ENCODE data around the gene CRYGS.
A peak's percentile ranks its signal among the peaks of the same experiment; 100 is the strongest.

Gene CRYGS

DNA sequence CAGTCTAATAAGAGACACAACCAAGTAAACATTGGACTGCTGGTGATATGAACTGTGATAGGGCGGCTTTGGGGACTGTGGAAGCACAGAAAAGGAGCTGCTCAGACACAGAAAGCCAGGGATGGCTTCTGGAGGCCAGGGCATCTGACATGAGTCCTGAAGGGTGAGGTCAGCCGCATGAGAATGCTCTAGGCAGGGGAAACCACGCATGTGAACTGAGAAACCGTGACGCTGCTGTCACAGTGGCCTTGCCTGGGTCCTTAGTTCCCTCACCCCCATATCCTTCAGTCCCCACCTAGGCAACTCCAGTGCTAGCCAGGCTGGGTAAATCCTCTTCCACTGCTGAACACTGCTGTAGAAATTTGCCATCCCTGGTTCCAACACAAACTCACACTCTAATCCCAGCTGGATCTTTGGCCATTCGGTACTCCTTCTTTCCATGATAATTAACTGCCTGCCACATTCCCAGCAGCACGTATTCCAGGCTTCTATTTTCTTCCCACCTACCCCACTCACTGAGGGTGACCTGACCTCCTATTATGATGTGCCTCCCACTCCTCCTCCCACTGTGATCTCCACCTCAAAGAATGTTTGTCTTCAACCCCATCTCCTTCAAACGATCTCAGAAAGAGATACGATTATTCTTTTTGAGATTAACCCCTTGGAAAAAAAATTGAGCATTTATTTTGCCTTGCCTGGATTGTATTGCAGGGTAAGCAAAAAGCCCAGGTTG, 31.4 kb downstream of the CRYGS start:
- DNase-seq (ENCODE audit: low read depth), result peak; percentile 59
- TF ChIP-seq, protein P1, sequence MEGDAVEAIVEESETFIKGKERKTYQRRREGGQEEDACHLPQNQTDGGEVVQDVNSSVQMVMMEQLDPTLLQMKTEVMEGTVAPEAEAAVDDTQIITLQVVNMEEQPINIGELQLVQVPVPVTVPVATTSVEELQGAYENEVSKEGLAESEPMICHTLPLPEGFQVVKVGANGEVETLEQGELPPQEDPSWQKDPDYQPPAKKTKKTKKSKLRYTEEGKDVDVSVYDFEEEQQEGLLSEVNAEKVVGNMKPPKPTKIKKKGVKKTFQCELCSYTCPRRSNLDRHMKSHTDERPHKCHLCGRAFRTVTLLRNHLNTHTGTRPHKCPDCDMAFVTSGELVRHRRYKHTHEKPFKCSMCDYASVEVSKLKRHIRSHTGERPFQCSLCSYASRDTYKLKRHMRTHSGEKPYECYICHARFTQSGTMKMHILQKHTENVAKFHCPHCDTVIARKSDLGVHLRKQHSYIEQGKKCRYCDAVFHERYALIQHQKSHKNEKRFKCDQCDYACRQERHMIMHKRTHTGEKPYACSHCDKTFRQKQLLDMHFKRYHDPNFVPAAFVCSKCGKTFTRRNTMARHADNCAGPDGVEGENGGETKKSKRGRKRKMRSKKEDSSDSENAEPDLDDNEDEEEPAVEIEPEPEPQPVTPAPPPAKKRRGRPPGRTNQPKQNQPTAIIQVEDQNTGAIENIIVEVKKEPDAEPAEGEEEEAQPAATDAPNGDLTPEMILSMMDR (IDR thresholded peaks at IDR 0.05; ENCODE audit: insufficient read depth, low read depth, low read length, missing control alignments), result no peak
- H3K4me3 ChIP-seq (ENCODE audit: low read depth, low read length), result no peak overlapping the region

DNA sequence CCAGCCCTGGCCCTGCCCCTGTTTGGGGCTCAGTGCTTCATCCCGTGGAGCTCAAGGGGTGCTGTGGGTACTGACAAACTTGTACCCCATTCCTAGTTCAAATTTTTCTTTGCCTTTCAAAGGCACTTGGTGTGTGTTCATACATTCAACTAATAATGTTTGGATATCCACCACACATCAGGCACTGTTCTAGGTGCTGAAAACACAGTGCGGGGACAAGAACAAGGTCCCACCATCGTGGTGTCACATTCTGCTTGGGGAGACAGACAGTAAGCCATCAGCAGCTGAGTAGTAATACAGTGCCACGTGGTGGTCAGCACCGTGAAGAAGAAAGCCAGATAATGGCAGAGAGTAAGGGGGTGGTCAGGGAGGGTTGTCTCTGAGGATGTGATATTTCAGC, 32.5 kb downstream of the CRYGS start:
- TF ChIP-seq, protein P1 (IDR thresholded peaks at IDR 0.05; ENCODE audit: insufficient read depth, low read depth, low read length, missing control alignments), result no peak
- DNase-seq (ENCODE audit: low read depth), result no peak
- H3K4me3 ChIP-seq (ENCODE audit: low read depth, low read length), result no peak overlapping the region

DNA sequence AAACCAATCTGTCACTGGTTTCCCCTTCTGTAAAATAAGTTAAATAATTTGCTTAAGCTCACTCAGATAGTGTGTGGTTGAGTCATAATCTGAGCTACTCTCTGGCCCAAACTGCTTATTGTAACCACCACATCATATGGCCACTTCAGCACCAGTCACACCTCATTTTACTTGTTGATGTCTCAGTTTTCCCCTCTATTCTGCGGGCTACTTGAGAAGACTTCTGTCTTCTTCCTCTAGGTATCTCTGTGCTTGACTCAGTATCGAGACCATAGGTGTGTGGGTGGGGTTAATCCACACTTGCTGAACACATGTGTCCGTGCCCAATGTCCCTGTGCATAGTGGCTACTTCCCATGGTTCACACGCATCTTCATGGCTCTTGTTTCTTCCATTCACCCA, 32.9 kb downstream of the CRYGS start:
- H3K4me3 ChIP-seq (ENCODE audit: low read depth, low read length), result no peak overlapping the region
- peak; percentile 86 for DNase-seq (ENCODE audit: low read depth)
- TF ChIP-seq, protein P1 (IDR thresholded peaks at IDR 0.05; ENCODE audit: insufficient read depth, low read depth, low read length, missing control alignments), result no peak

DNA sequence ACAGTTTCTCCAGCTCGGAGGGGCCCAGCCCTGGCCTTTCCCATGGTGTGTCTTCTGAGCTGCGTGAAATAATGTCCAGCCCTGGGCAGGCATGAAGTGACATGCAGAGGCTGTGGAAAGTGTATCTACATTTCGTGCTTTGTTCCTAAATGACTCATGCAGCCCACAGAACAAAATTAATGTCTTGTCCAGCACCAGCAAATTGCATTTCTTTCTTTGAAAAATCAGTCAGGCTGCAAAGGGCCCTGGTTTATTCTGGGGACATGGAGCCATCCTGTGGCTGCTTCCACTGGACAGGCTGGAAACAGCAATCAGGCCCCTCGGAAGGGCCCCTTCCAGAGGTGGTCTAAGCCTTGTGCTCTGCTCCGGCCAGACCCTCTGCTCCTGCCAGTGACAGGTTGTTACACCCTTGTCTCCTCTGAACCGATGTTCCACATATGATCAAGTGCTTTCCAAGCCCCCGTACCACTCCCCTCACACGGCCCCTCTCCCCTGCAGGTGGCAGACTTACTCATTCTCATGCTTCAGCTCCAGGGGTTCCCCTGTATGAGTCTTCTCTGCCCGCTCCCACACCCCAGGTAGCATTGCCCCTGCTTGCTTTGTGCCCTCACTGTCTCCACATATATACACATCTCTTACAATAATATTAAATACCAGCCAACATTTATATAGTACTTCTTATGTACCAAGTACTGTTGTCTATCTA, 33.7 kb downstream of the CRYGS start:
- TF ChIP-seq, protein P1 (IDR thresholded peaks at IDR 0.05; ENCODE audit: insufficient read depth, low read depth, low read length, missing control alignments), result peak; percentile 21
- DNase-seq (ENCODE audit: low read depth), result peak; percentile 57
- no peak overlapping the region for H3K4me3 ChIP-seq (ENCODE audit: low read depth, low read length)

DNA sequence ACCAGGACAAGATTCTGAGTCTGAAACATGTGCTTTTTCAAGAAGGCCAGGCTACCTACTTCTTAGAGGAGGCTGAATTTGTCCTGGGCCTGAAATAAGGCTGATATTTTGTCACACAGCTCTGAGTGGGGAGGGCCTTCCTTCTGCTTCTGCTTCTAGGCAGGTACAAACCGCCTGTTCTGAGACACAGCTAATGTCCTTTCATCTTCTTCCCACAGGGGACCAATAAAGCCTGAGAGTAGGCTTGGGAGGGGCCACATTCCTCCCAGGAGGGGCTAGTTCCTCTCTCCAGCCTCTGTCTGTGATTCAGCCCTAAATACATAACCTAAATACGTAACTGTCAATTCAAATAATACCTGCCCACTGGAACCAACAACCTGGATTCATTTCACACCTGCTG, 34.8 kb downstream of the CRYGS start:
- no peak overlapping the region for H3K4me3 ChIP-seq (ENCODE audit: low read depth, low read length)
- DNase-seq (ENCODE audit: low read depth), result no peak
- TF ChIP-seq, protein P1 (IDR thresholded peaks at IDR 0.05; ENCODE audit: insufficient read depth, low read depth, low read length, missing control alignments), result no peak

DNA sequence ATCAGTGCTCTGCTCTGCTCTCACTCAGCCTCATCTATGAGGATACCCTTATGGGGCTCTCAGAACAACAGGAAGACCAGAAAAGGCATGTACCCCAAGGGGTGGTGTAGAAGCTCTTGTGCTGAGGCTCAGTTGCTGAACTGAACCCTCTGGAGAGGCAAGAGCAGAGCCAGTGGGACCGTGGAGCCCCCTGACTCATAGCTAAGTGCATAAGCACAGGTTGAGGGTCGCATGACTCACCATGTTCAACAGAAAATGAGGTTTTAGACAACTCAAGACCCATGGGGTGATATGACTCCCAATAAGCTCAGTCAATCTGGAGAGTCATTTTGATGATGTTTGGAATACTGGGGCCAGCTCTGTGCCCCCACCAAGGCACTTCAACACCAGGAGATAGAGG, 37.3 kb downstream of the CRYGS start:
- no peak for DNase-seq (ENCODE audit: low read depth)
- TF ChIP-seq, protein P1 (IDR thresholded peaks at IDR 0.05; ENCODE audit: insufficient read depth, low read depth, low read length, missing control alignments), result no peak
- no peak overlapping the region for H3K4me3 ChIP-seq (ENCODE audit: low read depth, low read length)

All from GM12865 (cell line).